GM19351 (cell line): ENCODE data around the gene CDPF1.
"Not testable (repeated sequence)": the region's sequence is repeated elsewhere in the genome, so short reads cannot be mapped to it uniquely, and the experiment has no call there.

Experiments
- ATAC-seq: cut with Tn5 transposase; IDR thresholded peaks from one replicate; pipeline ENCODE4 v1.9.1; 2021; ENCODE audit warnings: mild to moderate bottlenecking, moderate library complexity; ENCODE audit not compliant: unreplicated experiment

The CDPF1 gene

GRCh38 chr22:46281866-46282678 is 32.0 kb upstream of the CDPF1 start:
- ATAC-seq = no peak

- ATAC-seq = peak; percentile 45
Measured at GRCh38 chr22:46280999-46281623, 31.0 kb upstream of the CDPF1 start.

GRCh38 chr22:46280063-46280817 is 30.1 kb upstream of the CDPF1 start:
- no peak for ATAC-seq

GRCh38 chr22:46278656-46279645 is 28.9 kb upstream of the CDPF1 start:
- ATAC-seq = no peak

- no peak for ATAC-seq
Measured at GRCh38 chr22:46276563-46276962, 26.5 kb upstream of the CDPF1 start.

GRCh38 chr22:46275455-46276122 is 25.5 kb upstream of the CDPF1 start:
- ATAC-seq = no peak

GRCh38 chr22:46274381-46274780 is 24.3 kb upstream of the CDPF1 start:
- no peak for ATAC-seq

GRCh38 chr22:46273432-46274148 is 23.5 kb upstream of the CDPF1 start:
- ATAC-seq = no peak

GRCh38 chr22:46272762-46273431 is 22.8 kb upstream of the CDPF1 start:
- ATAC-seq = no peak

- no peak for ATAC-seq
Measured at GRCh38 chr22:46272196-46272595, 22.1 kb upstream of the CDPF1 start.

GRCh38 chr22:46269564-46269963 is 19.5 kb upstream of the CDPF1 start:
- ATAC-seq = no peak

- ATAC-seq = peak; percentile 64
Measured at GRCh38 chr22:46267431-46268279, 17.6 kb upstream of the CDPF1 start, which contains the start of gene TTC38. Gene TTC38 (plus strand): TSS chr22:46268008. CDS start chr22:46268040, 32 bp downstream.

GRCh38 chr22:46265627-46266026 is 15.5 kb upstream of the CDPF1 start:
- not testable (repeated sequence) for ATAC-seq

GRCh38 chr22:46264520-46264919 is 14.4 kb upstream of the CDPF1 start:
- ATAC-seq = not testable (repeated sequence)

- no peak for ATAC-seq
Measured at GRCh38 chr22:46263216-46263590, 13.1 kb upstream of the CDPF1 start, which contains the start of gene PKDREJ. Gene PKDREJ (minus strand): TSS chr22:46263343. CDS start chr22:46263322, 21 bp downstream.

GRCh38 chr22:46262449-46263215 is 12.5 kb upstream of the CDPF1 start:
- no peak for ATAC-seq

- ATAC-seq = no peak
Measured at GRCh38 chr22:46260038-46260437, 9.9 kb upstream of the CDPF1 start.
